DMS153 treated with DMSO at 0.1 percent for 48 hours (cell line): Measurements from ENCODE around the gene SPNS3.

Source experiments
- DNase-seq: peaks from one replicate; lab custom pipeline; 2025; ENCODE audit not compliant: unreplicated experiment; lab: John Stamatoyannopoulos, UW

SPNS3 gene

DNA sequence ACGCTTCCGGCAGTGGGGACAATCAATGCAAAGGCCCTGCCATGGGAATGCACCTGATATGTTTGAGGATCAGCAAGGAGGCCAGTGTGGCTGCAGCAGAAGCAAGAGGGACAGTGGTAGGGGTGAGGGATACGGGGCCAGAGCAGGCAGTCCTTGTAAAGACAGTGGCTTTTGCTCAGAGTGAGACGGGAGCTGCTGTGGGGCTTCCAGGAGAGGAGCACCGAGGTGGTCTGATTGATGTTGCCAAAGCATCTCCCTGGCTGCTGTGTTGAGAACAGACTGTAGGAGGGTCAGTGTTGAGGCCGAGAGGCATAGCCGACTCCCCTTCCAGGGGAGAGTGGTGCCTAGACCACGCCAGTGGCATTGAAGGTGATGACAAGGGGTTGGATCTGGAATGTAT lies 53.6 kb downstream of the SPNS3 start:
- no peak for DNase-seq

DNA sequence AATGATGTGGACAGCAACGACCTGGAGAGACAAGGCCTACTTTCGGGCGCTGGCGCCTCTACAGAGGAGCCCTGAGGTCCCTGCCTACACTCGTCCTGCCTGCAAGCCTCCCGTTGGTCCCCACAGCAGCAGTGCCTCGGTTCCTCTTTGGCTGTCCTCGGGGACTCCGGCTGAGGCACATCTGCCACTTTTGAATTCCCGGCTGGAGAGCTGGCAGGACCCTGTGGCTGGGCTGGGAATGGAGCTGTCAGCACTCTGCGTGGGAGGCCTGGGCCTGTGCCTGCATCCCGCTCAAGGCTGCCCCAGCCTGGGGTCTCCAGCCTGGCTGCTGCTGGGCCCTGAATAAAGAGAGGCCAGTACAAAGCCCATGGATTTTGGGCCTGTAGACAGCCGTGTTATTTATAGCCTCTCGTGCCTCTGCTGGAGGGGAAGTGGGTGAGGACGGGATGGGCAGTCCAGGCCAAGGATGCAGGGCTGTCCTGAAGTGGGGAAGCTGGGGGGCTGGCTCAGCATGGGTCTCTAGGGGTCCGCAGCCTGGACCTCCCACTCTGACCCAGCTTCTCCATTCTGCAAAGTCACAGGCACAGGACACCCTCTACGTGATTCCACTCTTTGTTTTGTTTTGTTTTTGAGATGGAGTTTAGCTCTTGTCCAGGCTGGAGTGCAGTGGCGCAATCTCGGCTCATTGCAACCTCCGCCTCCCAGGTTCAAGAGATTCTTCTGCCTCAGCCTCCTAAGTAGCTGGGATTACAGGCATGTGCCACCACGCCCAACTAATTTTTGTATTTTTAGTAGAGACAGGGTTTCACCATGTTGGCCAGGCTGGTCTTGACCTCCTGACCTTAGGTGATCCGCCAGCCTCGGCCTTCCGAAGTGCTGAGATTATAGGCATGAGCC lies 54.3 kb downstream of the SPNS3 start:
- DNase-seq = no peak

DNA sequence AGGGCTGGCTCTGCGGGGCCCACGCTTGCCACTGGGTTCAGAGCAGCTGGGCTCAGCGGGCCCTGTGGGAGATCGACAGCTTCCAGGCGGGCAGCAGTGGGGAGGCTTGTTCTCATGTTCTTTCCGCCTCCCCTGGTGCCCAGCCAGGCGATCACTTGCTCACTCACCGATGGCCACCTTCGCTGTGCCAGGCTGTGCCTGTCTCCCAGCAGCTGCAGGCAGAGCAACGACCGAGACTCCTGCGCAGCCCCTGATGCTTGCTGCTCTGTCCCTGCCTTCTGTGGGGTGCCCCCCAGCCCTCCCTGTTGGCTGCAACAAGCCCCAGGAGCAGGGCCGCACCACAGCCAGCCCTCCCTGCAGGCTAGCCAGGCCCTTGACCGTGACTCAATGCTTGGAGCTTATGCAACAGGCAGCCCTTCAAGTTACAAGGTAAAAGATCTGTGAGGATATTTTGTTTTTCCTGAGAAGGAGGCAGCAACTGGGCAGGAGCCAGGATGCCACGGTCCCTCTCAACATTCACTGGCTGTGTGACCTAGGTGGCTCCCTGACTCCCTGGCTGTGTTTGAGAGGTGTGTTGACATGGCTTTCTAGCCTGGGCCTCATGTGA lies 55.4 kb downstream of the SPNS3 start:
- DNase-seq = no peak

DNA sequence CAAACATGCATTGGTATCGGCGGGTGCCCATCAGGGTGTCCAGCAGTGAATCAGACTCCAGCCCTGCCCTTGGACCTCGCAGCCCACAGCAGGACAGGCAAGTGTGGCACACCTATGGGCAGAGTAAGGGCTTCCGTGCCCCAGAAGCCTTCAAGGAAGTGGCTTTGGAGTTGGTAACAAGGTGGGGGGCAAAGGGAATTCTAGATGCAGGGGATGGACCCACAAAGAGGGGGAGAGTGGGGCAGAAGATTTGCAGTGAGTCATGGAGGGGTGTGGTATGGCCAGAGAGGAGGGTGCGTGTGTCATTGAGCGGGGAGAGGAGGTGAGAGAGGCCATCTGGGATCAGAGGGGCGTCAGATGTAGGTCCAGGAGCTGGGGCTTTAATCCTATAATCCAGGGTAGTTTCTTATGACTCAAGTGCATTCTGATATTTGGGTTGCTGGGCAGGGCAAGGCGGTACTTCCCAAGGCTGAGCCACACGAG lies 56.4 kb downstream of the SPNS3 start:
- DNase-seq = no peak

DNA sequence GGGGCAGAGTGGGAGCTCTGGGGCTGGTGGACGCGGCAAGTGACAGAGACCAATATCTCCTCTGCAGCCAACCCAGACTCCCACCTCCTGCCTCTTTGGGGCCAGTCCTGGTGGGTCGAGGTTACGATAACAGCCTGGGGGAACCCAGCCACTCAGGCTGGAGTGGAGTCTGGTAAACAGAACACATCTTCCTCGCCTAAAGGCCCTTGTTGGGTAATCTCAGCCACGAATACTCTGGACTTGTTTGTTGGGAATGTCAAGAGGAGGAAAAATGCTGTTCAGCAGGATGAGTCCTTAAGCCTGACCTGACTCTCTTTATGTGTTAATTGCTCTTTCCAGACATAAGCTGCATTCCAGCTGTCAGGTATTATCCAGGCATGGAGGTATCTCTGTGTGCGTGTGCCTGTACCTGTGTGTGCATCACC lies 56.9 kb downstream of the SPNS3 start:
- DNase-seq = no peak

DNA sequence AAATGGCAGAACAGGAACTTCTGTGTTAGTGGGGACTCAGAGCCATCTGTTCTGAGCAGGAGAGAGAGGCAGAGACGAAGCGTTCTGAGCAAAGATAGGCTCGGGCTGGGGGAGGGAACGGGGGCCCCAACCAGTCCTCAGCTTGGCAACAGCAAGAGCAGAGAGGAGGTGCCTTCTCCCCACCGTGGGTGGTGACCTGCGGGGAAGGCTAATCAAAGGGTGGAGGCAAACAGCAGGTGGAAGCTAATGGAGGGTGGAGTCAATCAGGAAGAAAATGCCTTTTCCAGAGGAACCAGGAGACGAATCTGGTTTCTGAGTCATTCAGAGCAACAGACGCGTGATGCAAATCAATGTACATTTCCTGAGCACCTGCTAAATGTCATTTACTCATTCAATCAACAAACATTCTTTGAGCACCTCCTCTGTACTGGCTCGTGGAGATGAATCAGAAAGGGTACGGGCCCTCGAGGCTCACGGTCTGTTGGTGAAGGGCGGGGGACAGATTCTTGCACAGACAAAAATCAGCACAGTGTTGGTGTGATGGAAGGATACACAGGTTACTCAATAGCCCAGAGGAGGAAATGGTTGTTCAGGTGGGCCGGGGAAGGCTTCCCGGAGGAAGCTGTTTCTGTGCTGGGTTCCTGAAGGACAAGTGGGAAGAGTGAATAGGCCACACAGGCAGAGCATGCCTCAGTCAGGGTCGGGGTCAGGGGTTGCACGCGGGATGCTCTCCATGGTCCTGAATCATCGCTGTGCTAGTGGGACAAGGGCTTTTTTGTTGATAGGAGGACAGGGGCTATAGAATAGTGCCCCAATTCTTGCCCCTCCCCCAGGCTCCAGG lies 59.2 kb downstream of the SPNS3 start:
- DNase-seq = no peak

DNA sequence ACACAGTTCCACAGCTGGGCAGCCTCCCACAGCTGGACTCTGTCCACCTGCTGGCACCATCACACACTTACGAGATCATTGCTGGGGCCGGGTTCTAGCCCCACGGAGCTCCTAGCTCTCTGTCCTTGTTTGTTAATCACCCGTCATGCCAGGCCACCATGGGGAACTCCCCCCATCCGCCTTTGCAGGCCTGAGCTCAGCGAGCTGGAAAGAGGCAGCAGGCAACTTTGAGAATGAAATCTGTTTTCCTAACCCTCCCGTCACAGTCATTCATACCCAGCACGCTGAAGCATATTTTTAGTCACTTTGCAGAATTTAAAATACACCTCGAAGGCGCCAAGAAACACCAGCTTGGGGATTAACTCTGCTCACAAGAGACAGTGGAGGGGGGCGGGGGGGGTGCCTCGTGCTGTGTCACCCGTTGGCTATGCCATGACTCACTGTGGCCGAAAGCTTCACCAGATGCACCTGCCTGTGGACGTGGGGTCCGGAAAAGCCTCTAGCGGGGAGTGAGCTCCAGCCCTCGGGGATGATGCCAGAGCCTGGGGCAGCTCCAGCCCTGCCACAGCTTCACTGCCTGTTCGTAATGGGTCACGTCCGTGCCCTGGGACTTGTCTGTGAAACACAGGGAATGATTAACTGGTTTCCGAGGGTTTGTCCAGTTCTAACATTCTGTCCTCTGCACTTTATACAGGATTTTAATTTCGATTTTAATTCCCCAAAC lies 63.5 kb downstream of the SPNS3 start:
- DNase-seq = no peak

DNA sequence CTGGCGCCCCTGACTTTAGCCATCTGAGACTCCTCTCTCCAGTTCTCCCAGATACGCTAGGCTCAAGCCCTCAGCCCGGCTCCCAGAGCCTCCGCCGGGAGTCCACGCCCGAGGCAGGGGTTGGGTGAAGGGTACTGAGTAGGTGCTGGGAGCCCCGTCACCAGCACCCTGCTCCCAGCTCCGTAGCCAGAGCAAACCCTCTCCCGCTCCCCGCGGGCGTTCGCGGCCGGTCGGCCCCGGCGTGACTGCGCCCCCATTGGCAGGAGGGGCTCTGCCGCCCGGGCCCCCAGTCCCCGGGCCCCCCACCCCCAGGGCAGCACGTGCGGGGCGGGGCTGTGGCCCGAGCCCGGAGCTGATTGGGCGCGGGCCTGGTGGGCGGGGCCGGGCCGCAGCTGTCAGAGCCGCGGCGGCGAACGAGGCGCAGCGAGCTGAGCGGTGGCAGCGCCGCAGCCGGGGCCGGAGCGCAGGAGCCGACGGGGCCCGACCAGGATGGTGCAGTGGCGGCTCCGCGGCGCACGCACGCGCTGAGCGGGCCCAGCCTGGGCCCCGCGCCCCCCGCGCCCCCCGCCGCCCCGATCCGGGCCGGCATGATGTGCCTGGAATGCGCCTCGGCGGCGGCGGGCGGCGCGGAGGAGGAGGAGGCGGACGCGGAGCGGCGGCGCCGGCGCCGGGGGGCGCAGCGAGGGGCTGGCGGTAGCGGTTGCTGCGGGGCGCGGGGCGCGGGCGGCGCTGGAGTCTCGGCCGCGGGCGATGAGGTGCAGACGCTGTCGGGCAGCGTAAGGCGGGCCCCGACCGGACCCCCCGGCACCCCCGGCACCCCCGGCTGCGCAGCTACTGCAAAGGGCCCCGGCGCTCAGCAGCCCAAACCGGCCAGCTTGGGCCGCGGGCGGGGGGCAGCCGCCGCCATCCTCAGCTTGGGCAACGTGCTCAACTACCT lies 65.0 kb downstream of the SPNS3 start, which contains the start of gene SPNS2:
TSS of gene SPNS2 (plus strand) at position 421 of the 937 bp plus-strand sequence. CDS start at position 588, 167 bp downstream.
- no peak for DNase-seq

DNA sequence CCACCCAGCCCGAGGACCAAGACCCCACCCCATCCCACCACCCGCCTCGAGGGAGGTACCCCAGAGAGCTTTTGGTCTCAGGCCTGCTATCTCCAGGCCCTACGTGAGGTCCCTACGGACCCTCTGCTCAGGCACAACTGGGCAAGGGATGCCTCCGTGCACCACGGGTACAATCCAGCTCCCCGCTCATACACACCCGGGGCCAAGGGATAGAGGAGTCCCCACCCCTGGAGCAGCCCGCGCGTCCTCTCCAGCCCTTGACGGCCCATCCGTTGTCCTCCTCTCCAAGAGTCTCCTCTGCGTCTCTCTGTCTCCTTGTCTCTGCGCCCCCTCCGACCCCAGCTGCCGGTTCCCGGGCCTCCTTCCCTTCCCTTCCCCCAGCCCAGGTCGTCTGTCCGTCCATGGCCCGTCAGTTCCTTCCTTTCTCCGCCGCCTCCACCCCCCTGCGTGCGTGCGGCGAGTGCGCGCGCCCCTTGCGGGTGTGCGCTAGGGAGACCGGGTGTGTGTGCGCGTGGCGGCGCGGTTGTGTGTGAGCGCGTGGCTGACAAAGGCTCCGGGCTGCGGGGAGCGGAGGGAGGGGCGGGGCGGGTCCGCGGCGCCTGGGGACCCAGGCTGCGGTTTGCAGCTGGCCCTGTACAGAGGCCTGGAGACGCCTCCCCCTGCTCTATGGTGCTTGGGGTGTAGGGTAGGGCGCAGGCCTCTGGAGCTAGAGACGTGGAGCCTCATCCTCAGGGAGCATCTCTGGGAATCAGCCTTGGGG lies 65.9 kb downstream of the SPNS3 start:
- DNase-seq = no peak

DNA sequence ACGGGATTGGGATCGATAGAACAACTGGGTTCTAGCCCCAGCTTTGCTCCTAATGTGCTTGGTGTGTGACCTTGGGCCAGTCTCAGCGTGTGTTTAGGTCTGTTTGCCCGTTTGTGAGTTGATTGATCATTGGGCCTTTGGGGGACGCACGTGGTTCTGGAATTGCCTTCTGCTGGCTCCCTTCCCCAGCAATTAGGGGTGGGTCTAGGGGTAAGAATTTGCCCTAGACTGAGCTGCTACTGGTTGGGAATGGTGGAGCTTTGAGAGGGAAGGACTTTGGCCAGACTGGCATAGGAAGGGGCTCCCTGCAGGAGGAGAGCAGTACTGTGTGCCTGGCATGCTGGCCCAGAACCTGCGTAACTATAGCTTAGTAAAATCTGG lies 66.4 kb downstream of the SPNS3 start:
- DNase-seq = no peak

DNA sequence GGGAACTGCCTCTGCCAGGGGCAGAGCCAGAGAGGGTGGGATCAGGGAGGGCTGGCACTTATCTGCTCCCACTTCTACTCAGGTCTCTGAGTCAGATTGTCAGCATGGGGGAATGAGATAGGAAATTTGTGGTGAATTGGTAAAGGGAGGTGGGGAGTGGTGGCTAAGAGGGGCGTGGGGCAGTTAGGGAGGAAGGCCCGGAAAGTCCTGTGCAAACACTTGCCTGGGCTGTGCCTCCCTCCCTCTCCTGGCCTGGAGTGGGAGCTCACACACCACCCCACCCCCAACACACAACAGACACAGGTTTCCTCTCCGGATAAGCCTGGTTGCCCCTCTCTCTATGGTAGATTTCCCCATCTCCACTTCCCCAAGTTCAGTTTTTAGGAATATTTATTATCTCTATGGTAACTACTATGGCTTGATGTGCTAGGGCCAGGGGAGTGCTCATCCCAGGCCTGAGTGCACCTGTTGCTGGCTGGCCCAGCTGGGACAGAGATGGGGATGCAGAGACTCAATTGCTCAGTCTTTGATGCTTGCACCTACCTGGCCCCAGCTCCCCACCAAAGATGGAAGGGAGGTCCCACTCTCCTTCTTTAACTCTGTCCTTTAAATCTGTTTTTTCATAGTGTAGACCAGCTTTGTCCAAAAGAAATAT lies 67.7 kb downstream of the SPNS3 start:
- no peak for DNase-seq

DNA sequence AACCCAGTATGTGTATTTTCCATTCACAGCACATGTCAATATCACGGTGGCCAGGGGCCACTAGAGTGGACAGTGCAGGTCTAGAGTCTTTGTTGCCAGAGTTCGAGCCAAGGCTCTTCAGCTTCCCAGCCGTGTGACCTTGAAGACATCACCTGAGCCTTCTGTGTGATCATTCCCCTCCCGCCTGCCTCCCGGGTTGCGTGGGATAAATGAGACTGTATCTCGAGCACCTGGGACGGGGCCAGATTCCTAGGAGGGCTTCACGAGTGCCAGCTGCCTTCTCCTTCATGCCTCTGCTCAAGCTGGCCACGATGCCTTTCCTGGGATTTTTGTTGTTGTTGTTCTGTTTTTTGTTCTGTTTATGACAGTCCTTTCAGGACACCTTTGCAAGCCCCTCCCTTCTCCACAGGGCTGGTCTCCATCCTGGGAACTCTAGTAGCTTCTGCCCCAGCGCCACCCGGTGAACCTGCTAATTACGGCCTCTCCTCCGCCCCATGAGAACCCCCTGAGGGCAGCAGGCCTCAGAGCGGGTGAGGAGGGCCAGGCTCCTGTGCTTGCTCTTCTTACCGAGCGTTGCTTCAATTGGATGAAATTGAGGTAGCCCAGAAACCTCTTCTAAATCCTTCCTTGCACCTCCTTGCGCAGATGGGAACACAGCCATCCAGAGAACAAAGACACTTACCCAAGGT lies 68.9 kb downstream of the SPNS3 start:
- DNase-seq = no peak

DNA sequence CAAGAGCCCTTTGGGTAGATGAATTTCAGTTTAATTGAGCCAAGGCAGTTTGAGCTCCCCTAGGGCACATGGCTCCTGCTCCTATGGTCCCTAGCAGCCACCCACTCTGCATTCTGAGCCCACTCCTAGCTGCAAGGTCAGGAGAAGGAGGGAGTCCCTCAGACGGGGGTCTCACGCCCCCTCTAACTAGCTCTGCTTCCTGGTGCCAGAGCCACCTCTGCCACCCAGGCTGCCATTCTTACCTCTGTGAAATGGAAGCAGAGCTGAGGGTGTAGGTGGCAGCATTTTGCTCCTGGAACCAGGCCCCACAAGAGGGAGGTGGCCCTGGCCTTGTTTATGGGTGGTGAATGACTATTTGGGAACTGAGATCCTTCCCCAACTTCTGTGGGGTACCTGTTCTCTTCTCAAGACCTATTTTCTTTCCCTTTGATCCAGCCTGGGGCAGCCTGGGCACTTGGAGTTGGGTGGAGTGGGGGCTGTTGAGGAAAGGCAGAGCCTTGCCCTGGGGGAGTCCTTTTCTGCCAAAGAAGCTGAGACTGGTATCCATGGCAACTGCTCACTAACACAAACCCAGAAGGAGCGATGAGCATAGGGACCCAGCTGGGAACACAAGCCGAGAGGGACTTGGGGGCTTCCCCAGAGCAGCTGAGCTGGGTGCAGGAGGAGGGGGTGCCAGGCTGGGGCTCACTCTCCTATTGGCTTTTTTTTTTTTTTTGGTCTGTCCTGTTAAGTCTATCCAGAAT lies 69.7 kb downstream of the SPNS3 start:
- DNase-seq = no peak

DNA sequence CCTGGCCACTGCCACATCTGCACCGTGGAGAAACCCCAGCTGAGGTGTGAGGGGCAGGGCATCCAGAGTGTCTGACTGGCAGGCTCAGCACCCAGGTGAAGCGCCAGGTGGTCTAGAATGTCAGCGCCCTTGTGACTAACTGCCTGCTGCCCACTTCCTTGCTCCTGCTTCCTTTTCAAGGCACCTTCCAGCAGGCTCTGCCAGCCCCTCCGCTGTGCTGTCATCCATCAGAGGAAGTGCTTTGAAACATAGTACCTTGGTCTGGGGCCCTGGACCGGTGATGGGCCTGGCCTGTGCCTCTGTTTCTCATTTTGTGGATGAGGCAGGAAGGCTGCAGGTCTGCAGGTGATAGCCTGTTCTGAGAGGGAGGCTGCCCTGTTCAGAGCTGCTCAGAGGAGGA lies 70.4 kb downstream of the SPNS3 start:
- no peak for DNase-seq

DNA sequence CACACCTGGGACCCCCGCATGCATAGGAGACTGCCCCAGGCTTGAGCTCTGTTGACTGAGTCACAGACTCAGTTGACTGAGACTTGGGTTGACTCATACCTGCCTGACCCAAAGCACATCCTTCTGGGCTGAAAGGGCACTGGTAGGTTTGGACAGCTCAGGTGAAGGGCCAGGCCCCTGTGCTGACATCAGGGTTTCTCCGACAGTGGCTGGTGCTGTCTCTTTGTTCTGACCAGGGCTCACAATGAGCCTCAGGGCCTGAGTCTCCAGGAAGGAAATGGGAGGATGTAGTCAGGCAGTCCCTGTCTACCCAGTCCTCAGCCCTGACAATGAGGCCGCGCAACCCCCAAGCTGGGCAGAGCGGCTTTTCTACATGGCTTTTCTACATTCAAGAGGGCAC lies 71.4 kb downstream of the SPNS3 start:
- DNase-seq = no peak

DNA sequence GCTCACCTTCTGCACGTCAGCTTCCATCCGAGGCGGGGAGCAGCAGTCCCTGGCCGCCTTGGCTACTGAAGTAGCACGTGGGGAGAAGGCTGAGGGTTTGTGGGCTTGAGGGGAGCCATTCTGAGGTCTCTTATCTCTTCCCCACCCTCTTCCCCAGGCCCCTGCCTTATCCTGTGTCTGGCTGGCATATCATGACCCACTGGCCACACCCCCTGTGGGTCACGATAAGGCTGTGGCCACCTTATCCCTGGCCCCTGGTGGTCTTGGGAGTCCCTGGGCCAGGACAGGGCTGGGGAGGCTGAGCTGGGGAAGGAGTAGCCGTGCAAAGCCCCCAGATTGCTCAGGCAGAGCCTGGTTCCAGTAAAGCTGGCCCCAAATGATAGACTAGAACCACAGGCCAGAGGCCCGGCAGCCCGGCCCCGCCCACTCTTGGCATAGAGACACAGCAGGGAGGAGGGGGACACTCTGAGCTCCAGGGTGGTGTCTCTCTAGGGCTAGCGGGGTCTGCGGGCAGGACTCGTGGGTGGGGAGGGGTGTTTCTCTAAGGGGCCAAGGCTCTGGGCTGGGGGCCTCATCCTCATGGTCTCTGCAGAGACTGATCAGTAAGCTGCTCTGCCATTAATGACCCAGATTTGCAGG lies 72.6 kb downstream of the SPNS3 start:
- no peak for DNase-seq

DNA sequence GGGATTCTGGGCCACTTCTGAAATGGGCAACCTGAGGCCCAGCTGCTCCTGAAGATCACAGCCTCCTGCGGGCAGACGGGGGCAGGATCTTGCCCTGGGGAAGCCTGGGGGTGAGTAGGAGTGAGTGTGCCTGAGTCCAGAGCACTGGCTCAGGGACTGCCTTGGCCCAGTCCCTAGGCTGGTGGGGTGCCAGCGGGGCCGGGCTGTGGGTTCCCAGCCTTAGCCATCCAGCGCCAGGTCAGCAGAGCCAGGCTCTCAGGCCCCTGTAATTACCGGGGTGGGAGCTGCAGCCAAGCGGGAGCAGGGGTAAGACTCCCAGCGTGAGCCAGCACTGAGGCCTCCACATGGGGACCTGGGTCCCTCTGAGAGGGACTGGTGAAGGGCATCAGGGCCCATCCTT lies 73.2 kb downstream of the SPNS3 start:
- DNase-seq = no peak
